Kidney (tissue), 14 donors: ENCODE results near the gene LGALS7B. TPM values are rescaled to one million over a fixed set of nuclear protein-coding genes. Genes with fewer than 3 reads are reported as not detected.
A peak's percentile ranks its signal among the peaks of the same experiment; 100 is the strongest.

Experiments
- DNase-seq, 5 donors: peaks; one replicate each; pipeline ENCODE4 v3.0.0-alpha.2; 2013 to 2020
- FAIRE-seq: peaks from 2 replicates; lab custom pipeline; 2012; peaks lifted over from hg19 to GRCh38; lab: Jason Lieb, UNC
- H3K27ac ChIP-seq, 2 donors: one replicate each; pipeline ENCODE4 v1.7.0; 2013; ENCODE audit warnings: low read depth in 2 of 2, low read length in 2 of 2, inconsistent platforms in 1 of 2
- H3K27me3 ChIP-seq: one replicate; pipeline ENCODE4 v1.7.1; 2013; ENCODE audit warnings: low read length, inconsistent platforms; ENCODE audit not compliant: control insufficient read depth, insufficient read depth
- H3K36me3 ChIP-seq, 3 donors: one replicate each; pipeline versions ENCODE4 v1.7.0 to v1.7.1; 2013; ENCODE audit warnings: low read length in 3 of 3, control low read depth in 1 of 3, inconsistent platforms in 1 of 3; ENCODE audit not compliant: insufficient read depth in 3 of 3, control insufficient read depth in 2 of 3
- H3K4me1 ChIP-seq, 3 donors: one replicate each; pipeline versions ENCODE4 v1.7.0 to v1.7.1; 2013; ENCODE audit warnings: low read length in 3 of 3, inconsistent platforms in 1 of 3, low read depth in 1 of 3; ENCODE audit not compliant: control insufficient read depth in 2 of 3, insufficient read depth in 2 of 3
- H3K4me3 ChIP-seq, 3 donors: one replicate each; pipeline versions ENCODE4 v1.7.0 to v1.8.1; 2013; ENCODE audit warnings: low read length in 3 of 3, control low read depth in 1 of 3, inconsistent platforms in 1 of 3
- H3K9ac ChIP-seq, 3 donors: one replicate each; pipeline versions ENCODE4 v1.7.0 to v1.7.1; 2013; ENCODE audit warnings: low read length in 3 of 3, control low read depth in 1 of 3, inconsistent platforms in 1 of 3
- H3K9me3 ChIP-seq, 3 donors: one replicate each; pipeline versions ENCODE4 v1.7.0 to v1.7.1; 2013; ENCODE audit warnings: low read length in 3 of 3, control low read depth in 1 of 3, inconsistent platforms in 1 of 3; ENCODE audit not compliant: control insufficient read depth in 2 of 3, insufficient read depth in 1 of 3
- intact Hi-C: fragments of 100-400 bp; cut with DNase I; formaldehyde crosslinking; loops from one replicate; pipeline ENCODE4 v1.11.1; 2022
- polyA plus RNA-seq: library from polyadenylated mRNA; stranded (reverse); fragments of 350-450 nt; fragmentation: Illumina TruSeq; extraction: RNeasy Lipid Tissue Mini Kit (QIAGEN cat#74804); gene quantifications from one replicate; pipeline ENCODE4 v1.2.3, GENCODE V29; 2014; ENCODE audit warnings: low read depth, low replicate concordance; ENCODE audit not compliant: insufficient read depth
- total RNA-seq: library from RNA; stranded (reverse); fragmentation: NEBNext Ultra II Directional; extraction: Animal tissue kit (Norgen Biotek cat#: 25700); gene quantifications from one replicate; pipeline ENCODE4 v1.2.1, GENCODE V29; 2021
- TF ChIP-seq, protein P1 (sequence below): IDR thresholded peaks from 3 replicates; pipeline ENCODE4 v1.5.1; 2012; ENCODE audit warnings: mild to moderate bottlenecking, moderate library complexity, borderline replicate concordance; ENCODE audit not compliant: insufficient read depth; ENCODE audit errors: extremely low read depth
- donor health status: control.
- donor health status: control.
- donor health status: control.
- donor health status: control.
- donor health status: control.
- donor health status: DM: yes; HTN: yes; CAD: no.
- donor health status: Normal renal cell carcinoma (clear cell type).

The LGALS7B gene
- total and polyA plus RNA-seq, 2 donors from 2014 or later, result 3.7 TPM; not detected in 1

DNA sequence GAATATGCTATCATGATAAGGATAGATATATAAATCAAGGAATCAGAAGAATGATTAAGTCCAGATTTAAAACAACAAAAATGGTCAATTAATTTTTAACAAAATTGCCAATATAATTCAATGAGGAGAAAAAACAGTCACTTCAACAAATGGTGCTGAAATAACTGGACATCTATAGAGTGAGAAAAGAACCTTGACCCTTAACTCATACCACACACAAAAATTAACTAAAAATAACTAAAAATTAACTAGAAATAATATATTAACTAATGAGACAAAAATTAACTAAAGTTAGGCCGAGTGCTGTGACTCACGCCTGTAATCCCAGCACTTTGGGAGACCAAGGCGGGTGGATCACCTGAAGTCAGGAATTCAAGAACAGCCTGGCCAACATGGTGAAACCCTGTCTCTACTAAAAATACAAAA, 25.2 kb upstream of the LGALS7B start:
- peak overlapping the region; percentile 7 to 37 for H3K27ac ChIP-seq
- H3K27me3 ChIP-seq, result no peaks in the 10 kb centered on the region
- intact Hi-C loops, result no loop called here
- no peaks in the 10 kb centered on the region for H3K9me3 ChIP-seq
- TF ChIP-seq, protein P1, sequence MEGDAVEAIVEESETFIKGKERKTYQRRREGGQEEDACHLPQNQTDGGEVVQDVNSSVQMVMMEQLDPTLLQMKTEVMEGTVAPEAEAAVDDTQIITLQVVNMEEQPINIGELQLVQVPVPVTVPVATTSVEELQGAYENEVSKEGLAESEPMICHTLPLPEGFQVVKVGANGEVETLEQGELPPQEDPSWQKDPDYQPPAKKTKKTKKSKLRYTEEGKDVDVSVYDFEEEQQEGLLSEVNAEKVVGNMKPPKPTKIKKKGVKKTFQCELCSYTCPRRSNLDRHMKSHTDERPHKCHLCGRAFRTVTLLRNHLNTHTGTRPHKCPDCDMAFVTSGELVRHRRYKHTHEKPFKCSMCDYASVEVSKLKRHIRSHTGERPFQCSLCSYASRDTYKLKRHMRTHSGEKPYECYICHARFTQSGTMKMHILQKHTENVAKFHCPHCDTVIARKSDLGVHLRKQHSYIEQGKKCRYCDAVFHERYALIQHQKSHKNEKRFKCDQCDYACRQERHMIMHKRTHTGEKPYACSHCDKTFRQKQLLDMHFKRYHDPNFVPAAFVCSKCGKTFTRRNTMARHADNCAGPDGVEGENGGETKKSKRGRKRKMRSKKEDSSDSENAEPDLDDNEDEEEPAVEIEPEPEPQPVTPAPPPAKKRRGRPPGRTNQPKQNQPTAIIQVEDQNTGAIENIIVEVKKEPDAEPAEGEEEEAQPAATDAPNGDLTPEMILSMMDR, result no peak
- H3K36me3 ChIP-seq, result no peaks in the 10 kb centered on the region
- DNase-seq (peak in 1 of 5 donors; percentile 29), FAIRE-seq (peak; percentile 90)
- peaks cover 0 to 5% (median 0%) of the 10 kb centered on the region in 3 donors for H3K4me1 ChIP-seq
- no peak overlapping the region for H3K9ac ChIP-seq
- no peak overlapping the region for H3K4me3 ChIP-seq

DNA sequence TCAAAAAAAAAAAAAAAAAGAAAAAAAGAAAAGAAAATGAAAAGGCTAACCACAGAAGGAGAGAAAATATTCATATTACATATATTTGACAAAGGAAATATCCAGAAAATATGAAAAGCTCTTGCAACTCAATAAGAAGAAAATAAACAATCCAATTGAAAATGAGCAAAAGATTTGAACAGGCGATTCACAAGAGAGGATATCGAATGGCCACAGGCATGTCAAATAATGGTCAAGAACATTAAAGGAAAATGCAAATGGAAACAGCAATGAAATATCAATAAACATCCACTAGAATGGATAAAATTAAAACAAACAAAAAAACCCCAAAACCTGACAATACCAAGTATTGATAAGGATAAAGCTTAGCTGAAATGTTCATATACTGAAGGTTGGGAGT, 23.8 kb upstream of the LGALS7B start:
- FAIRE-seq, result no peak
- intact Hi-C loops, result no loop called here
- TF ChIP-seq, protein P1, result no peak

DNA sequence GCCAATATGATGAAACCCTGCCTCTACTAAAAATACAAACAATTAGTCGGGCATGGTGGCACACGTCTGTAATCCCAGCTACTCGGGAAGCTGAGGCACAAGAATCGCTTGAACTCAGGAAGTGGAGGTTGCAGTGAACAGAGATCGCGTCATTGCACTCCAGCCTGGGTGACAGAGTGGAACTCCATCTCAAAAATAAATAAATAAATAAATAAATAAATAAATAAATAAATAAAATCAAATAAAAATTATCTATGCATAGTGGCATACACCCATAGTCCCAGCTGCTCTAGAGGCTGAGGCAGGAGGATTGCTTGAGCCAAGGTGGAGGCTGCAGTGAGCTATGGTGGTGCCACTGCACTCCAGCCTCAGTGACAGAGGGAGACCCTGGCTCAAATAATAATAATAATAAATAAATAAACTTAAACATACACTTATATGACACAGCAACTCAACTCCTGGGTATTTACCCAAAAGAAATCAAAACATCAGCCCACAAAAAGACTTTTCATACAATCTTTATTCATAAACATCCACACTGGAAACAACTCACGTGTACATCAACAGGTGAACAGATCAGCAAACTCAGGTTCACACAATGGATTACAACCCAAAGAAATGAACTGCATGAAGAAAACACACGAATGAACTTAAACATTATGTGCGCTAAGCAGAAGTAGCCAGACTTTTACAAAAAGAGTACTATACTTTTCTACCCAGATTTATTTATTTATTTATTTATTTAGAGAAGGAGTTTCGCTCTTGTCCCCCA, 22.5 kb upstream of the LGALS7B start:
- TF ChIP-seq, protein P1, result no peak
- intact Hi-C loops, result no loop called here
- H3K36me3 ChIP-seq, result no peaks in the 10 kb centered on the region

More for the DNA sequence above, 23.8 kb upstream of the LGALS7B start:
- Histone ChIP-seq H3K27me3 (no peaks in the 10 kb centered on the region), H3K4me3 (no peak overlapping the region), H3K36me3 (no peaks in the 10 kb centered on the region), H3K4me1 (peaks cover 0 to 5% (median 2%) of the 10 kb centered on the region in 3 donors), H3K27ac (no peak overlapping the region), H3K9me3 (no peaks in the 10 kb centered on the region), H3K9ac (no peak overlapping the region)
- no peak for DNase-seq

More for the DNA sequence above, 22.5 kb upstream of the LGALS7B start:
- DNase-seq (no peak), FAIRE-seq (no peak)
- no peak overlapping the region for H3K9ac ChIP-seq
- peaks cover 0 to 5% (median 2%) of the 10 kb centered on the region in 3 donors for H3K4me1 ChIP-seq
- no peaks in the 10 kb centered on the region for H3K27me3 ChIP-seq
- no peak overlapping the region for H3K4me3 ChIP-seq
- H3K27ac ChIP-seq, result no peak overlapping the region
- H3K9me3 ChIP-seq, result no peaks in the 10 kb centered on the region
